HG03571 (cell line): Measurements from ENCODE around the gene RIC8B.
"Not testable (repeated sequence)": the region's sequence is repeated elsewhere in the genome, so short reads cannot be mapped to it uniquely, and the experiment has no call there.

Experiments used
- ATAC-seq: cut with Tn5 transposase; IDR thresholded peaks from one replicate; pipeline ENCODE4 v1.9.1; 2021; ENCODE audit not compliant: unreplicated experiment

RIC8B gene, protein sequence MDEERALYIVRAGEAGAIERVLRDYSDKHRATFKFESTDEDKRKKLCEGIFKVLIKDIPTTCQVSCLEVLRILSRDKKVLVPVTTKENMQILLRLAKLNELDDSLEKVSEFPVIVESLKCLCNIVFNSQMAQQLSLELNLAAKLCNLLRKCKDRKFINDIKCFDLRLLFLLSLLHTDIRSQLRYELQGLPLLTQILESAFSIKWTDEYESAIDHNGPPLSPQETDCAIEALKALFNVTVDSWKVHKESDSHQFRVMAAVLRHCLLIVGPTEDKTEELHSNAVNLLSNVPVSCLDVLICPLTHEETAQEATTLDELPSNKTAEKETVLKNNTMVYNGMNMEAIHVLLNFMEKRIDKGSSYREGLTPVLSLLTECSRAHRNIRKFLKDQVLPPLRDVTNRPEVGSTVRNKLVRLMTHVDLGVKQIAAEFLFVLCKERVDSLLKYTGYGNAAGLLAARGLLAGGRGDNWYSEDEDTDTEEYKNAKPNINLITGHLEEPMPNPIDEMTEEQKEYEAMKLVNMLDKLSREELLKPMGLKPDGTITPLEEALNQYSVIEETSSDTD

GRCh38 chr12:106774005-106774807, at the start of gene RIC8B:
TSS of gene RIC8B (plus strand) at chr12:106774682. CDS start at chr12:106774746, 64 bp downstream.
- peak; percentile 90 for ATAC-seq

DNA sequence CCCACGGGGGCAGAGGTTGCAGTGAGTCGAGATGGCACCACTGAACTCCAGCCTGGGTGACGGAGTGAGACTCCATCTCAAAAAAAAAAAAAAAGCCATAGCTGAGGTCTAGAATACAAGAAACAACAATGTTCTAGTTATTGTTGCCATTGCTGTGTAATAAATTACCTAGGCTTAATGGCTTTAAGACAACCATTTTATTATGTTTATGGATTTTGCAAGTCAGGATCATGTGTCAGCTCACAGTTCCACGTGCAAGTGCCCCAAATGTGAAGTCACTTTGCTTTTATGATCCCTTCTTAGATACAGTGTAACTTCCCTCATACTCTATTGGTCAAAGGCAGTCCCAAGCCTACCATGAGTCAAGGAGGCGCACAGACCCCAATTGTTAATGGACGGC, 49.5 kb upstream of the RIC8B start:
- ATAC-seq, result no peak

DNA sequence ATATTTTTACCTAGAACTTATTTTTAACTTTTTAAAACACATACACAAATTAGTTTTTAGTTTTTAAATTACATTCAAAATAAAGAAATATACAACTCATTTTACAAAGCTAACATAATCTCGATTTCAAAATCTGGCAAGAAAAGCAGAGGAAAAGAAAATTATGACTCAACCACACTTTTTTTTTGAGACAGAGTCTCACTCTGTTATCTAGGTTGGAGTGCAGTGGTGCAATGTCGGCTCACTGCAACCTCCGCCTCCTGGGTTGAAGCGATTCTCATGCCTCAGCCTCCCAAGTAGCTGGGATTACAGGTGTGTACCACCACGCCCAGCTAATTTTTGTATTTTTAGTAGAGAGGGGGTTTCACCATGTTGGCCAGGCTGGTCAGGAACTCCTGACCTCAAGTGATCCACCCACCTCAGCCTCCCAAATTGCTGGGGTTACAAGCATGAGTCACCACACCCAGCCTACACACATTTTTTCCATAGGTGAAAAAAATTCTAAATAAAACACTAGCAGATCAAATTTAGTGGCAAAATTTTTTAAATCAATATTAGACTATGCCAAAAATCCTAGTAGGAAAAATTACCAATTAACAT, 47.8 kb upstream of the RIC8B start:
- not testable (repeated sequence) for ATAC-seq

DNA sequence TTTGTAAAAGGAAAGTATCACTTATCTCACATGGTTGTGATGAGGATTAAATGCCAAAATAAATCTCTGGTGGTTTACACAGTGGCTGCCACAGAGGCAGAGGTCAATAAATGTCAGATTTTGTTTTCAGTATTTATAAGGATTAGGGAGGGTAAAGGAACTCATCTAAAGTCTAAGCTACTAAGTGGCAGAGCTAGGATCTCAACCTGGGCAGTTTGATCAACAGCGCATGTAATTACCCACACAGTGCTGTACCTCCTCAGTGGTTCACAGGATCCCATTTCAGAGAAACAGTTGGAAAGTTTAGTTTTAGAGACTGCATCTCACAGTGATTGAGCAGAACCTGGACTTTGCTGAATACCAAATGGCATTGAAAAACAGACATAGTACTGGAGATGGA, 44.9 kb upstream of the RIC8B start:
- ATAC-seq, result no peak

GRCh38 chr12:106732890-106733289, 41.6 kb upstream of the RIC8B start:
- ATAC-seq, result no peak

- no peak for ATAC-seq
Measured at GRCh38 chr12:106733660-106734059, 40.8 kb upstream of the RIC8B start.

GRCh38 chr12:106736051-106736957, 38.2 kb upstream of the RIC8B start:
- ATAC-seq, result no peak

GRCh38 chr12:106739318-106739717, 35.2 kb upstream of the RIC8B start:
- ATAC-seq, result no peak

DNA sequence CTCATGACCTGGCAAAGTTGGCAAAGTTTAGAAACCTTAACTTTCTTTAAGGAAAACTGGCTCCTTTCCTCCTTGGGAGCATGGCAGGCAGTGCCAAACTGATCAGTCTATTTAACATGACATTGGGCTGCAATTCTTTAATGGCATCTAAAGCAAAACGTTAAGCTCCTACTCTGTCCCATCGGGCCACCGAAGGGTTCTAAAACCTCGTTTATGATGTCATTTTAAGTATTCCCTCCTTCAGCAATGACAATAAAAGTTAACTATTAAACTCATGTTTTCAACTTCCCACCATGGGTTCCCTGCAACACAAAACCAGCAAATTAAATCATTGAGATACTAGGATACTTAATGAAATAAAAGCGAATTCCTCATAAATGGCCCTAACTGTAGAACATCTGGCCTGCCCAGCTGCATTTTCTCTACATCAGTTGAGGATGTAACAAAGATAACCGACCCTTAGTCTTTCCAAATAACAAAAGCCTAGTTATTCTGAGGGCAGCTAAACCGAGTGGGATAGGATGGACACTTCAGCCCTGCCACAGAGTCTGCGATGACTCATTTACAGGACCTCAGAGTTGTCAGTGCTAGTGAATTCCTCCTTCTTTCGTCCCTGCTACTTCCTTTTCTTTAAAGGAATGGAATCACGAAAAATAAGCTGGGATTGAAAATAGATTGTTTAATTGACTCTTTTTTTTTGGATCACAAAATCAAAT, 34.5 kb upstream of the RIC8B start:
- no peak for ATAC-seq

DNA sequence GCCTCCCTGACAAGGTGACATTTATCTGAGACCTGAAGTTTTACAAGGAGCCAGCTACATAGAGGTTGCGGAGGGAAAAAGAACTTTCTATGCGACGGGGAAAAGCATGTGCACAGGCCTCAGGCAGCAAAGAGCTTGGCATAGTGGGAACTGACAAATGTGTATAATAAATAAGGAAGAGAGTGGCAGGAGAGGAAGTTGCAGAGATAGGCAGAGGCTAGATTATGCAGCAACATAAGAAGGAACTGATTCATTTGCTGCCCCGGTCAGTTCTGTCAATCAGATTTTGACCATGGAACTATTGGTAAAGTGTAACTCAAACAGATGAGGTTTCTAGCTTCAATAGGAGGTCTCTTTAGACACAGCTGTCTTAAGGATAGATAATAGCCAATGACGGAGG, 33.7 kb upstream of the RIC8B start:
- ATAC-seq, result no peak

- ATAC-seq, result no peak
Measured at GRCh38 chr12:106741247-106741646, 33.2 kb upstream of the RIC8B start.

DNA sequence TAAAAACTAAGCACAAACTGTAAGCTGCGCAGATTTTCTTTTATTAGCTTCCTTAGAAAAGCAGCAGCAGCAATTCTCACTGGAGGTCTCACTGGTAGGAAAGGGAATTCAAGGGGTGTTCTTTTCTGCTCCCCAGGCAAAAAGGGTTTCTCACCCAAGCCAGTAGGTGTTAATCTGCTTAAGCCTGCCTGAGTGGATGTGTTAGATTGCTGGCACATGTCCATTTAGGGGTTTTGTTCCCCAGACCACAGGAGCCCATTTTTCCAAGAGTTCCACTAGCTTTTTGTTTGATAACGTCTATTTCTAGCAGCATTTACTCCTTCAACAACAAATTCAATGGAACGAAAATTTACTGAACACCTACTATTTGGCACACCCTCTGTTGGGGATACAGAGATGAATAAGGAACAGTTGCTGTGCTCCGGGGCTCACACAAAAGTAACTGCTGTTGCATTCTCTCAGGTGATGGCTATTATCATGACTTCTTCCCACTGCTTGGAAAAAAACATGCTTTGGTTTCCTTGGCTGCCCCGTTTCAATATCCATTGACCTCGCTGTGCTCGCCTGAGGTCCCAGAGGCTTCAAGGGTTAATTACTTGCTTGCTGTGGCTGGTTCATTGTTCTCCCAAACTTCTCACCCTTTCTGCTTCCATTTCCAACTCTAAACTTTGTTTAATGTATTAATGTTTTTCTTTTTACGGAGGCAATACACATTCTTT, 31.1 kb upstream of the RIC8B start:
- no peak for ATAC-seq

GRCh38 chr12:106744600-106744999, 29.9 kb upstream of the RIC8B start:
- ATAC-seq, result no peak

DNA sequence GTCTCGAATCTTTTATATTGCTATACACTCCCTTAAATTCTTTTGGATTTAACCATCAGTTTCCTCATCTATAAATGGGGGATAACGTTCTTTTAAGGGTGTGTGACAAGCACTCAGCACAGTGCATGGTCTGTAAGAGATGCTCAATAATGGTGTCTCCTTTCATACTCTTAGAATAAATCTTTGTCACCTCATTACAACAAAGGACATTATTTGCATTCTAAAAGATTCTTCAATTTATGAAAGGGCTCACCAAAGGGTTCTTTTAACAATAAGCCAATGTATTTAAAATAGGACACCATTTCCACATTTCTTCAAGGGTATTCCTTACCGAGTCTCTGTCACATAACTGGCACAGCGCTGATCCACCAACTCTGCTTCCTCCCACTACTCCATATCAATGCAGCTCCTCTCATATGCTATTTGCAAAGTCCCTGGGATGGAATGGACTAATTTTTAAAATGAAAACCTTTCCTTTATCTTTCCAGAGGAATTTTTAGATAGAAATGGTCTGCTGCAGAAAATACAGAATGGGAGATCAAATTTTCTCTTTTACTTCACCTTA, 29.2 kb upstream of the RIC8B start:
- no peak for ATAC-seq

DNA sequence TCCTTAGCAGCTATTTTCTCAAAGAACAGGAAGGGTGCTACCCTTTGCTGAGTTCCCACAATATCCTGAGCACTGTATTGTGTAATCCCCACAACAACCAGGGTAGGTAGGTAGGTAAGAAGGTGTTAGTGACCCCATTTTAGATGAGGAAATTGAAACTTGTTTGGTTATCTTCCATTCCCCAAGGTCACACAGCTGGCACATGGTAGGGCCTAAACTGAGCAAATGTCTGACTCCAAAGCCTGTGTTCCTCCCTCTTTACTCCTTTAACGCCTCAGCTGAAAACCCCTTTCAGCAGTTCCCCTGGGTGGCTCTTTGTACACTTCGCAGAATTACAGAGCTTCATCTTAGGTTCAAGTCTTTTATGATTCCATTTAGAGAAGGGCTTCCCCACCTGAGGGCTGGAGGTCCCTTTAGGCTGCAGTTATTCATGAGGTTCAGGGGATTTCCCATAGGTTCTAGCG, 26.5 kb upstream of the RIC8B start:
- ATAC-seq, result no peak

- ATAC-seq, result no peak
Measured at GRCh38 chr12:106750524-106750923, 24.0 kb upstream of the RIC8B start.

DNA sequence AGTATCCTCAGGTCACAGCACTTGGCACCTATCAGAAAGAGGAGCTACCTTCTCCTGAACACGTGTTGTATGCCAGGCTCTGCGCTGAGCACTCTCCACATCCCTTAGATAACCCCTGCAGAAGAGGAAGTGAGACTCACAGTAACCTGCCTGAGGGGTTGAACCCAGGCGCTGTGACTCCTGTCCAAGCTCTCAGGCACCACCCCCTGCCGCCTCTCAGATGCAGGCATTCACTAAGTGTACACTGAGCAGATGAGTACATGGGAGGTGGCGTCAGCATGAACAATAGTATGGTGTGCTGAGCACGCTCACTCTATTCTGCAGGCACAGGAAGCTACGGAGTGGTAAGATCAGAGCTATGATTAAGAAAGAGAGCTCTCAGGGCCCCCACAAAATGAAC, 21.0 kb upstream of the RIC8B start:
- peak; percentile 99 for ATAC-seq

GRCh38 chr12:106754331-106754730, 20.2 kb upstream of the RIC8B start:
- no peak for ATAC-seq
